ENCODE data around the gene CNPY3.

Gene CNPY3

GRCh38 chr6:42914546-42914945, 14.7 kb upstream of the CNPY3 start:
- TF ChIP-seq POU2F2 (IDR thresholded peaks at IDR 0.05; ENCODE audit: low read depth, low read length) (no peak), PAX5 (IDR thresholded peaks at IDR 0.05; ENCODE audit: insufficient read depth, low read length, severe bottlenecking) (no peak), POLR2A (IDR thresholded peaks at IDR 0.05; ENCODE audit: low read depth, low read length) (no peak), TAF1 (IDR thresholded peaks at IDR 0.05; ENCODE audit: low read depth, low read length) (no peak), SPI1 (IDR thresholded peaks at IDR 0.05; ENCODE audit: low read depth, low read length) (no peak), POLR2AphosphoS5 (IDR thresholded peaks at IDR 0.05; ENCODE audit: low read depth, low read length) (no peak)
- DNase-seq (ENCODE audit: insufficient read length, low spot score) (no peak), FAIRE-seq (no peak)

- DNase-seq (ENCODE audit: insufficient read length, low spot score) (peak; percentile 59), FAIRE-seq (peak; percentile 84)
- TF ChIP-seq POU2F2 (IDR thresholded peaks at IDR 0.05; ENCODE audit: low read depth, low read length) (no peak), SPI1 (IDR thresholded peaks at IDR 0.05; ENCODE audit: low read depth, low read length) (no peak), TAF1 (IDR thresholded peaks at IDR 0.05; ENCODE audit: low read depth, low read length) (no peak), POLR2A (IDR thresholded peaks at IDR 0.05; ENCODE audit: low read depth, low read length) (no peak), PAX5 (IDR thresholded peaks at IDR 0.05; ENCODE audit: insufficient read depth, low read length, severe bottlenecking) (no peak)
Observed at GRCh38 chr6:42915732-42916131, 13.5 kb upstream of the CNPY3 start, which contains the start of gene PTCRA. Gene PTCRA, plus strand, starts transcription at chr6:42916053. Its CDS starts 17 bp downstream, at chr6:42916070.

GRCh38 chr6:42916288-42916687, 13.0 kb upstream of the CNPY3 start:
- FAIRE-seq: peak; percentile 54
- DNase-seq (ENCODE audit: insufficient read length, low spot score): no peak
- TF ChIP-seq PAX5 (IDR thresholded peaks at IDR 0.05; ENCODE audit: insufficient read depth, low read length, severe bottlenecking): no peak
- no peak for TF ChIP-seq TAF1 (IDR thresholded peaks at IDR 0.05; ENCODE audit: low read depth, low read length)
- no peak for TF ChIP-seq POLR2A (IDR thresholded peaks at IDR 0.05; ENCODE audit: low read depth, low read length)
- TF ChIP-seq POU2F2 (IDR thresholded peaks at IDR 0.05; ENCODE audit: low read depth, low read length): no peak
- TF ChIP-seq SPI1 (IDR thresholded peaks at IDR 0.05; ENCODE audit: low read depth, low read length): no peak
- TF ChIP-seq POLR2AphosphoS5 (IDR thresholded peaks at IDR 0.05; ENCODE audit: low read depth, low read length): no peak

GRCh38 chr6:42921801-42922200, 7.5 kb upstream of the CNPY3 start:
- DNase-seq (ENCODE audit: insufficient read length, low spot score) (no peak), FAIRE-seq (no peak)
- TF ChIP-seq PAX5 (IDR thresholded peaks at IDR 0.05; ENCODE audit: insufficient read depth, low read length, severe bottlenecking) (no peak), POLR2AphosphoS5 (IDR thresholded peaks at IDR 0.05; ENCODE audit: low read depth, low read length) (no peak), SPI1 (IDR thresholded peaks at IDR 0.05; ENCODE audit: low read depth, low read length) (no peak), POU2F2 (IDR thresholded peaks at IDR 0.05; ENCODE audit: low read depth, low read length) (no peak), POLR2A (IDR thresholded peaks at IDR 0.05; ENCODE audit: low read depth, low read length) (no peak), TAF1 (IDR thresholded peaks at IDR 0.05; ENCODE audit: low read depth, low read length) (no peak)

GRCh38 chr6:42923666-42924065, 5.6 kb upstream of the CNPY3 start:
- TF ChIP-seq POLR2AphosphoS5 (IDR thresholded peaks at IDR 0.05; ENCODE audit: low read depth, low read length): no peak
- TF ChIP-seq SPI1 (IDR thresholded peaks at IDR 0.05; ENCODE audit: low read depth, low read length): 0 out of 2 replicates have a peak, but pooled peaks have one; percentile 1
- no peak for FAIRE-seq
- DNase-seq (ENCODE audit: insufficient read length, low spot score): no peak

GRCh38 chr6:42925248-42925857, 3.9 kb upstream of the CNPY3 start:
- TF ChIP-seq PAX5 (IDR thresholded peaks at IDR 0.05; ENCODE audit: insufficient read depth, low read length, severe bottlenecking) (no peak), POLR2AphosphoS5 (IDR thresholded peaks at IDR 0.05; ENCODE audit: low read depth, low read length) (no peak), SPI1 (IDR thresholded peaks at IDR 0.05; ENCODE audit: low read depth, low read length) (no peak), POLR2A (IDR thresholded peaks at IDR 0.05; ENCODE audit: low read depth, low read length) (no peak), POU2F2 (IDR thresholded peaks at IDR 0.05; ENCODE audit: low read depth, low read length) (no peak), TAF1 (IDR thresholded peaks at IDR 0.05; ENCODE audit: low read depth, low read length) (no peak)
- DNase-seq (ENCODE audit: insufficient read length, low spot score) (no peak), FAIRE-seq (no peak)

- FAIRE-seq (peak; percentile 78), DNase-seq (ENCODE audit: insufficient read length, low spot score) (peak; percentile 60)
- TF ChIP-seq POLR2A (IDR thresholded peaks at IDR 0.05; ENCODE audit: low read depth, low read length) (peak; percentile 84), TAF1 (IDR thresholded peaks at IDR 0.05; ENCODE audit: low read depth, low read length) (peak; percentile 64), SPI1 (IDR thresholded peaks at IDR 0.05; ENCODE audit: low read depth, low read length) (peak; percentile 100), POLR2AphosphoS5 (IDR thresholded peaks at IDR 0.05; ENCODE audit: low read depth, low read length) (no peak; the same call in 1 of the 2 replicates), POU2F2 (IDR thresholded peaks at IDR 0.05; ENCODE audit: low read depth, low read length) (peak; percentile 38; the same call in 1 of the 2 replicates), PAX5 (IDR thresholded peaks at IDR 0.05; ENCODE audit: insufficient read depth, low read length, severe bottlenecking) (peak; percentile 6)
Observed at GRCh38 chr6:42929821-42930360, 611 bp downstream of the CNPY3 start.

GRCh38 chr6:42932412-42932811, 3.1 kb downstream of the CNPY3 start:
- no peak for TF ChIP-seq POLR2AphosphoS5 (IDR thresholded peaks at IDR 0.05; ENCODE audit: low read depth, low read length)
- TF ChIP-seq PAX5 (IDR thresholded peaks at IDR 0.05; ENCODE audit: insufficient read depth, low read length, severe bottlenecking): no peak
- no peak for TF ChIP-seq TAF1 (IDR thresholded peaks at IDR 0.05; ENCODE audit: low read depth, low read length)
- TF ChIP-seq SPI1 (IDR thresholded peaks at IDR 0.05; ENCODE audit: low read depth, low read length): no peak
- no peak for TF ChIP-seq POU2F2 (IDR thresholded peaks at IDR 0.05; ENCODE audit: low read depth, low read length)
- no peak for TF ChIP-seq POLR2A (IDR thresholded peaks at IDR 0.05; ENCODE audit: low read depth, low read length)
- FAIRE-seq (no peak), DNase-seq (ENCODE audit: insufficient read length, low spot score) (no peak)

- FAIRE-seq (no peak), DNase-seq (ENCODE audit: insufficient read length, low spot score) (no peak)
- TF ChIP-seq PAX5 (IDR thresholded peaks at IDR 0.05; ENCODE audit: insufficient read depth, low read length, severe bottlenecking) (no peak), POLR2AphosphoS5 (IDR thresholded peaks at IDR 0.05; ENCODE audit: low read depth, low read length) (no peak)
Observed at GRCh38 chr6:42933205-42933604, 3.9 kb downstream of the CNPY3 start.

GRCh38 chr6:42935322-42935721, 6.0 kb downstream of the CNPY3 start:
- FAIRE-seq: no peak
- DNase-seq (ENCODE audit: insufficient read length, low spot score): no peak
- TF ChIP-seq SPI1 (IDR thresholded peaks at IDR 0.05; ENCODE audit: low read depth, low read length): peak; percentile 88
- no peak for TF ChIP-seq TAF1 (IDR thresholded peaks at IDR 0.05; ENCODE audit: low read depth, low read length)
